ENCODE data around the gene SKAP1.

Gene SKAP1

DNA sequence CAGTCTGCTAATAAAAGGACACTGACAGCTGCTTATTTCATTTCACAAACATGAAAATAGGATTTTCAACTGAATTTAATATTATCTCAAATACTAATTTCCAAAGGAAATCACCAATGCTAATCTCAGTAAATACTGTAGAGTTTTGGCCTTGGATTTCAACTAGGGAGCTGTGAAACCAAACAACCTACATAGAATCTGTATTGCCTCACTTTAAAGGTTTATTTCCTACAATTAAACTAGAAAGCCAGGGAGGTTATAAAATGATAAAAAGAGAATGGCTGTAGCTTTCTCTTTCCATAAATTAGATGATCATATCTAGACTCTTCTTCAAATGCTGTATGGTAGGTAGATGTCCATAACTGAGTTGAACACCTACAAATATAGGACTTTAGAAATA is 82.8 kb downstream of the SKAP1 start:
- Histone ChIP-seq H2AFZ (ENCODE audit: low read depth, low read length, severe bottlenecking) (no peak overlapping the region), H3K9me2 (replicated peaks; ENCODE audit: insufficient read depth, low read length) (no peaks in the 10 kb centered on the region), H3K4me3 (ENCODE audit: insufficient read depth, low read length, poor library complexity, severe bottlenecking) (no peak overlapping the region), H3F3A (ENCODE audit: insufficient read depth) (no peaks in the 10 kb centered on the region), H3K9me3 (ENCODE audit: insufficient read depth, low read length) (no peaks in the 10 kb centered on the region), H3K4me2 (ENCODE audit: low read depth, low read length, poor library complexity, severe bottlenecking) (no peak overlapping the region), H3K27me3 (ENCODE audit: low read length) (no peaks in the 10 kb centered on the region), H3K27ac (ENCODE audit: low read depth, low read length) (no peak overlapping the region), H3K9ac (ENCODE audit: low read length) (no peak overlapping the region), H3K79me2 (ENCODE audit: insufficient read depth, low read length) (no peaks in the 10 kb centered on the region), H4K20me1 (ENCODE audit: low read depth, low read length) (no peaks in the 10 kb centered on the region), H3K36me3 (ENCODE audit: low read length) (no peaks in the 10 kb centered on the region)
- TF ChIP-seq, protein P1, sequence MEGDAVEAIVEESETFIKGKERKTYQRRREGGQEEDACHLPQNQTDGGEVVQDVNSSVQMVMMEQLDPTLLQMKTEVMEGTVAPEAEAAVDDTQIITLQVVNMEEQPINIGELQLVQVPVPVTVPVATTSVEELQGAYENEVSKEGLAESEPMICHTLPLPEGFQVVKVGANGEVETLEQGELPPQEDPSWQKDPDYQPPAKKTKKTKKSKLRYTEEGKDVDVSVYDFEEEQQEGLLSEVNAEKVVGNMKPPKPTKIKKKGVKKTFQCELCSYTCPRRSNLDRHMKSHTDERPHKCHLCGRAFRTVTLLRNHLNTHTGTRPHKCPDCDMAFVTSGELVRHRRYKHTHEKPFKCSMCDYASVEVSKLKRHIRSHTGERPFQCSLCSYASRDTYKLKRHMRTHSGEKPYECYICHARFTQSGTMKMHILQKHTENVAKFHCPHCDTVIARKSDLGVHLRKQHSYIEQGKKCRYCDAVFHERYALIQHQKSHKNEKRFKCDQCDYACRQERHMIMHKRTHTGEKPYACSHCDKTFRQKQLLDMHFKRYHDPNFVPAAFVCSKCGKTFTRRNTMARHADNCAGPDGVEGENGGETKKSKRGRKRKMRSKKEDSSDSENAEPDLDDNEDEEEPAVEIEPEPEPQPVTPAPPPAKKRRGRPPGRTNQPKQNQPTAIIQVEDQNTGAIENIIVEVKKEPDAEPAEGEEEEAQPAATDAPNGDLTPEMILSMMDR (IDR thresholded peaks at IDR 0.05; ENCODE audit: insufficient read depth, low read length, poor library complexity, severe bottlenecking), result no peak
- TF ChIP-seq EZH2phosphoT487 (conservative IDR thresholded peaks at IDR 0.05; ENCODE audit: low read length), result no peak

DNA sequence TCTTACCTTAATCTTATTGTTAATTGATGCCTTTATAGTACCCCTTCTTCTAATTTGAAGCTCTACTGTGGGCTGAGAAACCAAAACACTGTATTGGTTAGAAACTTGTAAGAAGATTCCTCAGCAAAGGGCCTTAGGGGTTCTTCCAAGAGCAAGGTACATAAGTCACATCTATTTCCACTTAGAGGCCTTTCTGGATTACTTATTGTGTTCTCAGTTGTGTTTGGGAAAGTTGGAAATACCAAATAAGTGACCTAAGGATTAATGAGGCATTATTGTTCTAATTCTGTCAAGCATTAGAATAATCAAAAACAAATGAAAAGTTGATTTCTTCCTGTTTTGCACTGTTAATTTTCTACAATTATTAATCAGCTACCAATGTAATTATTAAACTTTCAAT is 85.8 kb downstream of the SKAP1 start:
- Histone ChIP-seq H3K36me3 (ENCODE audit: low read length) (no peaks in the 10 kb centered on the region), H3F3A (ENCODE audit: insufficient read depth) (no peaks in the 10 kb centered on the region), H3K4me3 (ENCODE audit: insufficient read depth, low read length, poor library complexity, severe bottlenecking) (no peak overlapping the region), H3K79me2 (ENCODE audit: insufficient read depth, low read length) (no peaks in the 10 kb centered on the region), H3K4me2 (ENCODE audit: low read depth, low read length, poor library complexity, severe bottlenecking) (no peak overlapping the region), H4K20me1 (ENCODE audit: low read depth, low read length) (no peaks in the 10 kb centered on the region; the same call in 1 of the 2 replicates), H3K9me3 (ENCODE audit: insufficient read depth, low read length) (no peaks in the 10 kb centered on the region), H3K27ac (ENCODE audit: low read depth, low read length) (no peak overlapping the region), H3K9me2 (replicated peaks; ENCODE audit: insufficient read depth, low read length) (no peaks in the 10 kb centered on the region), H3K27me3 (ENCODE audit: low read length) (no peaks in the 10 kb centered on the region), H2AFZ (ENCODE audit: low read depth, low read length, severe bottlenecking) (no peak overlapping the region), H3K9ac (ENCODE audit: low read length) (no peak overlapping the region)
- TF ChIP-seq, protein P1 (IDR thresholded peaks at IDR 0.05; ENCODE audit: insufficient read depth, low read length, poor library complexity, severe bottlenecking), result no peak
- no peak for TF ChIP-seq EZH2phosphoT487 (conservative IDR thresholded peaks at IDR 0.05; ENCODE audit: low read length)

DNA sequence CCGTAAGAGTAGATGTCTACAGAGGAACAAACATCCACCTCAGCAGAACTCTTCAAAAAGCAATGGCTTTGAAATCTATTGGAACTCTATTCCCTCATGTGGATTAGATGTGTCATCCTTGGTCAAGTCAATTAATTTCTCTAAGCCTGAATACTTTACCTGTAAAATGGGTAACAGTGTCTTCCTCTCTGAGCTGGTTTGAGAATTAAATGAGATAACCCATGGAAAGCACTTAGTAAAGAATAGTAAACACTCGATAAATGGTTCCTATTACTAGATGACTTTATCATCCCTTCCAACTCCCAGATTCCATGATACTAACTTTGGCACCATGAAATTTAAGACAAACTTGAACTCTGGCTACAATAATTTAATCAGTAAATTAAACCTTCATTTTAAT is 89.1 kb downstream of the SKAP1 start:
- no peak for TF ChIP-seq EZH2phosphoT487 (conservative IDR thresholded peaks at IDR 0.05; ENCODE audit: low read length)
- TF ChIP-seq, protein P1 (IDR thresholded peaks at IDR 0.05; ENCODE audit: insufficient read depth, low read length, poor library complexity, severe bottlenecking), result no peak
- Histone ChIP-seq H3K9me2 (replicated peaks; ENCODE audit: insufficient read depth, low read length) (no peaks in the 10 kb centered on the region), H4K20me1 (ENCODE audit: low read depth, low read length) (no peaks in the 10 kb centered on the region; the same call in 1 of the 2 replicates), H3K4me3 (ENCODE audit: insufficient read depth, low read length, poor library complexity, severe bottlenecking) (no peak overlapping the region), H3K36me3 (ENCODE audit: low read length) (no peaks in the 10 kb centered on the region), H3K9ac (ENCODE audit: low read length) (no peak overlapping the region), H2AFZ (ENCODE audit: low read depth, low read length, severe bottlenecking) (no peak overlapping the region), H3K27me3 (ENCODE audit: low read length) (no peaks in the 10 kb centered on the region), H3F3A (ENCODE audit: insufficient read depth) (no peaks in the 10 kb centered on the region), H3K9me3 (ENCODE audit: insufficient read depth, low read length) (no peaks in the 10 kb centered on the region), H3K4me2 (ENCODE audit: low read depth, low read length, poor library complexity, severe bottlenecking) (no peak overlapping the region), H3K79me2 (ENCODE audit: insufficient read depth, low read length) (no peaks in the 10 kb centered on the region), H3K27ac (ENCODE audit: low read depth, low read length) (no peak overlapping the region)

Data from SU-DHL-6 (cell line).